K562 (cell line): ENCODE results near the gene RPS10. TPM values are rescaled to one million over a fixed set of nuclear protein-coding genes. Genes with fewer than 3 reads are reported as not detected.
A peak's percentile ranks its signal among the peaks of the same experiment; 100 is the strongest.

Experiments used
- ARID2 ChIP-seq: fragments of 450-650 bp; IDR thresholded peaks from 2 replicates; pipeline ENCODE4 v1.6.1; 2017; ENCODE audit warnings: antibody characterized with exemption, mild to moderate bottlenecking
- FOXK1 ChIP-seq: sonication (generic); formaldehyde crosslinking; IDR thresholded peaks from 2 replicates; pipeline ENCODE4 v1.8.0; 2022; ENCODE audit warnings: missing genetic modification reagents, mild to moderate bottlenecking, borderline replicate concordance
- GTF2F1 ChIP-seq: IDR thresholded peaks from 2 replicates; pipeline ENCODE4 v1.6.1; 2011; ENCODE audit warnings: low read depth, low read length, improper control_type of control experiment
- KLF10 ChIP-seq: fragments of 250-450 bp; sonication (Bioruptor Pico); IDR thresholded peaks from 2 replicates; pipeline ENCODE4 v1.6.1; 2021; ENCODE audit warnings: matching md5 sums
- MAFG ChIP-seq: fragments of 450-650 bp; conservative IDR thresholded peaks from 2 replicates; pipeline ENCODE4 v1.6.1; 2016; ENCODE audit warnings: missing genetic modification characterization, missing compliant biosample characterization
- PHF20 ChIP-seq: fragments of 450-650 bp; IDR thresholded peaks from 2 replicates; pipeline ENCODE4 v1.6.1; 2018; ENCODE audit not compliant: partially characterized antibody
- RFX7 ChIP-seq: fragments of 250-450 bp; sonication (Bioruptor Pico); IDR thresholded peaks from 2 replicates; pipeline ENCODE4 v1.5.1; 2021; ENCODE audit warnings: mild to moderate bottlenecking
- SNIP1 ChIP-seq: fragments of 450-650 bp; IDR thresholded peaks from 2 replicates; pipeline ENCODE4 v1.7.1; 2017; ENCODE audit warnings: low read depth, mild to moderate bottlenecking
- TGIF2 ChIP-seq: sonication (generic); formaldehyde crosslinking; IDR thresholded peaks from 2 replicates; pipeline ENCODE4 v1.8.1; 2022; ENCODE audit warnings: mild to moderate bottlenecking, missing genetic modification reagents, moderate library complexity
- U2AF1 ChIP-seq: fragments of 200-400 bp; formaldehyde crosslinking; optimal IDR thresholded peaks from 2 replicates; pipeline ENCODE3; 2017; ENCODE audit warnings: mild to moderate bottlenecking, low read depth, low read length, moderate library complexity
- ZBED1 ChIP-seq: IDR thresholded peaks from 2 replicates; pipeline ENCODE4 v1.6.1; 2014
- ZNF57 ChIP-seq: fragments of 450-650 bp; formaldehyde crosslinking; IDR thresholded peaks from 2 replicates; pipeline ENCODE4 v1.4.0; 2020; ENCODE audit warnings: mild to moderate bottlenecking, moderate library complexity
- polyA plus RNA-seq, 8 experiments: library from polyadenylated mRNA; depleted of rRNA in 4 of 8; stranded (reverse) in 5 of 8; unstranded in 3 of 8; fragments of >200 nt; fragmentation: Nextera tagmentation in 2 of 8; fragmentation: Illumina TruSeq in 1 of 8; extraction: Ambion mirVana in 2 of 8; extraction: Trizol in 1 of 8; gene quantifications; 2 replicates each; pipeline versions ENCODE4 v1.2.1 to v1.2.3, GENCODE V29; 2011 to 2014; ENCODE audit warnings: inconsistent platforms in 1 of 8, missing spikeins in 1 of 8
- total RNA-seq, 7 experiments: library from RNA; depleted of rRNA in 6 of 7; stranded (reverse); fragments of >200 nt in 6 of 7; fragmentation: Illumina TruSeq in 2 of 7; extraction: Trizol in 2 of 7; gene quantifications; 2 replicates each; pipeline versions ENCODE4 v1.2.1 to v1.2.3, GENCODE V29; 2011 to 2021; ENCODE audit warnings: low replicate concordance in 1 of 7
- TF ChIP-seq, protein P1 (sequence below), 3 experiments: IDR thresholded peaks in 2 of 3; conservative IDR thresholded peaks in 1 of 3; 2 replicates each; pipeline ENCODE4 v1.5.1; 2011 to 2012; ENCODE audit warnings: low read length in 3 of 3, mild to moderate bottlenecking in 3 of 3, control low read depth in 2 of 3, improper control_type of control experiment in 1 of 3, inconsistent platforms in 1 of 3, low read depth in 1 of 3, mixed read lengths in 1 of 3, moderate library complexity in 1 of 3; ENCODE audit not compliant: insufficient read depth in 2 of 3
- TF ChIP-seq, protein P2 (sequence below), 2 experiments: fragments of 250-450 bp in 1 of 2; fragments of 450-650 bp in 1 of 2; sonication (Bioruptor Pico) in 1 of 2; IDR thresholded peaks; 2 replicates each; pipeline versions ENCODE4 v1.6.1 to v1.8.0; 2016 to 2021; ENCODE audit warnings: mild to moderate bottlenecking in 2 of 2, moderate library complexity in 2 of 2, missing compliant biosample characterization in 1 of 2, missing genetic modification characterization in 1 of 2
- TF ChIP-seq, protein P3 (sequence below): IDR thresholded peaks from 2 replicates; pipeline ENCODE4 v1.6.1; 2012; ENCODE audit warnings: low read depth, low read length, improper control_type of control experiment, borderline replicate concordance
- TF ChIP-seq, protein P4 (sequence below): fragments of 150-350 bp; conservative IDR thresholded peaks from 2 replicates; pipeline ENCODE4 v1.6.1; 2014; ENCODE audit warnings: low read length
- TF ChIP-seq, protein P5 (sequence below): sonication (generic); formaldehyde crosslinking; IDR thresholded peaks from 2 replicates; pipeline ENCODE4 v1.8.0; 2022; ENCODE audit warnings: mild to moderate bottlenecking, missing genetic modification reagents
- TF ChIP-seq, protein P6 (sequence below): fragments of 250-450 bp; sonication (Bioruptor Pico); IDR thresholded peaks from 2 replicates; pipeline ENCODE4 v1.9.0; 2021; ENCODE audit warnings: mild to moderate bottlenecking

RPS10 gene
- total and polyA plus RNA-seq, 9 of the 15 experiments (the other 6 are each of a cell fraction or from before 2014, with no cell fraction given) = 2,680 to 5,251 (median 3,876) TPM

DNA sequence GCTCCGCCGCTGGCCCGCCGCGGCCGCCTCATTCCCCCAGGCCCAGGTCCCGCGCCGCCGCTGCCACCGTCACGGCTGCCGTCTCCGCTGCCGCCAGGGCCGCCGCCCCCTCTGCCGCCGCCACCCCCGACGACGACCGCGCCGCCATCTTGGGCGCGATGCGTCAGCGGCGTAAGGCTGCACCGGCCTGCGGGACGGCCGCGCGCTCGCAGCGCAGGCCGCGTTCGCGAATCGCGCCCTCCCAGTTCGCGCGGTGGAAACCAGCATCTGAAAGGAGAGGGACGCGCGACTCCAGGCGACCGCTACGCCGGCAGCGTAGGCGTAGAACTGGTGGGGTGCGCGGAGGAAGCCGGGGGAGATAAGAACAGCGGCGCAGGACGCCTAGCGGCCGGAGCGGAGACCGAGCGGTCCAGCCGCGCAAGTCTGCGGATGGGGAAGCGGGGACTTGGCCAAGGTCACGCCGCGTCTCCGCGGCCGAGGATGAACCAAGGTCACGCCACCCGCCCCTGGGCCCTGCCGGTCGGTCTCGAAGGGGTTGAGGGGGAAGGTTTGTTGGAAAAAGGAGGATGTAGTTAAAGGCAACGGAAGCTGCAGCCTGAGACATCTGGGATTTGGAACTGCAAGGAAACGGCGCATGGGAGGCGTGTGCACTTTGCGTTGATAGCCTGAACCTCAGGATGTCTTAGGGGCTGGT, 33.2 kb downstream of the RPS10 start, which contains the start of gene NUDT3 (continued):
- TF ChIP-seq KLF10 (CRISPR knock-in tag) = no peak
- TF ChIP-seq, protein P1, sequence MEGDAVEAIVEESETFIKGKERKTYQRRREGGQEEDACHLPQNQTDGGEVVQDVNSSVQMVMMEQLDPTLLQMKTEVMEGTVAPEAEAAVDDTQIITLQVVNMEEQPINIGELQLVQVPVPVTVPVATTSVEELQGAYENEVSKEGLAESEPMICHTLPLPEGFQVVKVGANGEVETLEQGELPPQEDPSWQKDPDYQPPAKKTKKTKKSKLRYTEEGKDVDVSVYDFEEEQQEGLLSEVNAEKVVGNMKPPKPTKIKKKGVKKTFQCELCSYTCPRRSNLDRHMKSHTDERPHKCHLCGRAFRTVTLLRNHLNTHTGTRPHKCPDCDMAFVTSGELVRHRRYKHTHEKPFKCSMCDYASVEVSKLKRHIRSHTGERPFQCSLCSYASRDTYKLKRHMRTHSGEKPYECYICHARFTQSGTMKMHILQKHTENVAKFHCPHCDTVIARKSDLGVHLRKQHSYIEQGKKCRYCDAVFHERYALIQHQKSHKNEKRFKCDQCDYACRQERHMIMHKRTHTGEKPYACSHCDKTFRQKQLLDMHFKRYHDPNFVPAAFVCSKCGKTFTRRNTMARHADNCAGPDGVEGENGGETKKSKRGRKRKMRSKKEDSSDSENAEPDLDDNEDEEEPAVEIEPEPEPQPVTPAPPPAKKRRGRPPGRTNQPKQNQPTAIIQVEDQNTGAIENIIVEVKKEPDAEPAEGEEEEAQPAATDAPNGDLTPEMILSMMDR (IDR thresholded peaks at IDR 0.05 in 2 of 3, conservative IDR thresholded peaks at IDR 0.05 in 1 of 3; ENCODE audit: insufficient read depth in 2 of 3, low read depth in 1 of 3, low read length in 3 of 3) = peak; percentile 92 to 95 (median 93)
- TF ChIP-seq ZNF57 (CRISPR knock-in tag) = no peak
- no peak for TF ChIP-seq U2AF1
- no peak for TF ChIP-seq RFX7 (CRISPR knock-in tag)
- TF ChIP-seq GTF2F1 = no peak; the same call in 1 of the 2 replicates
- TF ChIP-seq MAFG = no peak
- TF ChIP-seq FOXK1 (CRISPR knock-in tag) = peak; percentile 64; the same call in 1 of the 2 replicates
- TF ChIP-seq ARID2 = no peak; the same call in 1 of the 2 replicates
- TF ChIP-seq, protein P2, sequence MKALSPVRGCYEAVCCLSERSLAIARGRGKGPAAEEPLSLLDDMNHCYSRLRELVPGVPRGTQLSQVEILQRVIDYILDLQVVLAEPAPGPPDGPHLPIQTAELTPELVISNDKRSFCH (CRISPR knock-in tag; IDR thresholded peaks at IDR 0.05) = no peak
- TF ChIP-seq, protein P2 (tag; IDR thresholded peaks at IDR 0.05) = peak; percentile 65; the same call in 1 of the 2 replicates
- TF ChIP-seq, protein P3, sequence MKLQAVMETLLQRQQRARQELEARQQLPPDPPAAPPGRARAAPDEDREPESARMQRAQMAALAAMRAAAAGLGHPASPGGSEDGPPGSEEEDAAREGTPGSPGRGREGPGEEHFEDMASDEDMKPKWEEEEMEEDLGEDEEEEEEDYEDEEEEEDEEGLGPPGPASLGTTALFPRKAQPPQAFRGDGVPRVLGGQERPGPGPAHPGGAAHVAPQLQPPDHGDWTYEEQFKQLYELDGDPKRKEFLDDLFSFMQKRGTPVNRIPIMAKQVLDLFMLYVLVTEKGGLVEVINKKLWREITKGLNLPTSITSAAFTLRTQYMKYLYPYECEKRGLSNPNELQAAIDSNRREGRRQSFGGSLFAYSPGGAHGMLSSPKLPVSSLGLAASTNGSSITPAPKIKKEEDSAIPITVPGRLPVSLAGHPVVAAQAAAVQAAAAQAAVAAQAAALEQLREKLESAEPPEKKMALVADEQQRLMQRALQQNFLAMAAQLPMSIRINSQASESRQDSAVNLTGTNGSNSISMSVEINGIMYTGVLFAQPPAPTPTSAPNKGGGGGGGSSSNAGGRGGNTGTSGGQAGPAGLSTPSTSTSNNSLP = no peak
- TF ChIP-seq, protein P4, sequence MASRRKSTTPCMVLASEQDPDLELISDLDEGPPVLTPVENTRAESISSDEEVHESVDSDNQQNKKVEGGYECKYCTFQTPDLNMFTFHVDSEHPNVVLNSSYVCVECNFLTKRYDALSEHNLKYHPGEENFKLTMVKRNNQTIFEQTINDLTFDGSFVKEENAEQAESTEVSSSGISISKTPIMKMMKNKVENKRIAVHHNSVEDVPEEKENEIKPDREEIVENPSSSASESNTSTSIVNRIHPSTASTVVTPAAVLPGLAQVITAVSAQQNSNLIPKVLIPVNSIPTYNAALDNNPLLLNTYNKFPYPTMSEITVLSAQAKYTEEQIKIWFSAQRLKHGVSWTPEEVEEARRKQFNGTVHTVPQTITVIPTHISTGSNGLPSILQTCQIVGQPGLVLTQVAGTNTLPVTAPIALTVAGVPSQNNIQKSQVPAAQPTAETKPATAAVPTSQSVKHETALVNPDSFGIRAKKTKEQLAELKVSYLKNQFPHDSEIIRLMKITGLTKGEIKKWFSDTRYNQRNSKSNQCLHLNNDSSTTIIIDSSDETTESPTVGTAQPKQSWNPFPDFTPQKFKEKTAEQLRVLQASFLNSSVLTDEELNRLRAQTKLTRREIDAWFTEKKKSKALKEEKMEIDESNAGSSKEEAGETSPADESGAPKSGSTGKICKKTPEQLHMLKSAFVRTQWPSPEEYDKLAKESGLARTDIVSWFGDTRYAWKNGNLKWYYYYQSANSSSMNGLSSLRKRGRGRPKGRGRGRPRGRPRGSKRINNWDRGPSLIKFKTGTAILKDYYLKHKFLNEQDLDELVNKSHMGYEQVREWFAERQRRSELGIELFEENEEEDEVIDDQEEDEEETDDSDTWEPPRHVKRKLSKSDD = 0 out of 2 replicates have a peak, but pooled peaks have one; percentile 32
- peak; percentile 69; the same call in 1 of the 2 replicates for TF ChIP-seq ZBED1
- TF ChIP-seq TGIF2 = no peak
- TF ChIP-seq, protein P5, sequence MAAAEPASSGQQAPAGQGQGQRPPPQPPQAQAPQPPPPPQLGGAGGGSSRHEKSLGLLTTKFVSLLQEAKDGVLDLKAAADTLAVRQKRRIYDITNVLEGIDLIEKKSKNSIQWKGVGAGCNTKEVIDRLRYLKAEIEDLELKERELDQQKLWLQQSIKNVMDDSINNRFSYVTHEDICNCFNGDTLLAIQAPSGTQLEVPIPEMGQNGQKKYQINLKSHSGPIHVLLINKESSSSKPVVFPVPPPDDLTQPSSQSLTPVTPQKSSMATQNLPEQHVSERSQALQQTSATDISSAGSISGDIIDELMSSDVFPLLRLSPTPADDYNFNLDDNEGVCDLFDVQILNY (CRISPR knock-in tag) = peak; percentile 83; the same call in 1 of the 2 replicates
- TF ChIP-seq PHF20 = peak; percentile 62
- TF ChIP-seq SNIP1 = no peak
- TF ChIP-seq, protein P6, sequence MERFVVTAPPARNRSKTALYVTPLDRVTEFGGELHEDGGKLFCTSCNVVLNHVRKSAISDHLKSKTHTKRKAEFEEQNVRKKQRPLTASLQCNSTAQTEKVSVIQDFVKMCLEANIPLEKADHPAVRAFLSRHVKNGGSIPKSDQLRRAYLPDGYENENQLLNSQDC (CRISPR knock-in tag) = 0 out of 2 replicates have a peak, but pooled peaks have one; percentile 28
